HG03342 (cell line): ENCODE results near the gene CHI3L2.

ENCODE experiments used
- ATAC-seq: cut with Tn5 transposase; IDR thresholded peaks from one replicate; pipeline ENCODE4 v1.9.1; 2021; ENCODE audit warnings: mild to moderate bottlenecking, moderate library complexity; ENCODE audit not compliant: unreplicated experiment

CHI3L2 gene

GRCh38 chr1:111227434-111227833 lies at the start of gene CHI3L2:
CHI3L2 (plus strand) TSS chr1:111227713; CDS start chr1:111227730, 17 bp downstream.
- no peak for ATAC-seq

- ATAC-seq, result no peak
These were observed 47.5 kb upstream of the CHI3L2 start for GRCh38 chr1:111179968-111180533.

- ATAC-seq, result no peak
These were observed 45.5 kb upstream of the CHI3L2 start for GRCh38 chr1:111182052-111182451.

GRCh38 chr1:111183308-111184069 lies 44.0 kb upstream of the CHI3L2 start:
- ATAC-seq, result no peak

GRCh38 chr1:111184663-111185062 lies 42.9 kb upstream of the CHI3L2 start:
- no peak for ATAC-seq

- no peak for ATAC-seq
These were observed 36.5 kb upstream of the CHI3L2 start for GRCh38 chr1:111190931-111191451.

GRCh38 chr1:111191496-111191895 lies 36.0 kb upstream of the CHI3L2 start:
- no peak for ATAC-seq

GRCh38 chr1:111192074-111192473 lies 35.4 kb upstream of the CHI3L2 start:
- no peak for ATAC-seq

GRCh38 chr1:111192658-111193519 lies 34.6 kb upstream of the CHI3L2 start:
- no peak for ATAC-seq

GRCh38 chr1:111193712-111194480 lies 33.6 kb upstream of the CHI3L2 start:
- ATAC-seq, result no peak

- ATAC-seq, result no peak
These were observed 32.4 kb upstream of the CHI3L2 start for GRCh38 chr1:111195002-111195684.

GRCh38 chr1:111196213-111196612 lies 31.3 kb upstream of the CHI3L2 start:
- no peak for ATAC-seq

GRCh38 chr1:111197598-111198284 lies 29.8 kb upstream of the CHI3L2 start:
- ATAC-seq, result no peak

GRCh38 chr1:111198836-111199235 lies 28.7 kb upstream of the CHI3L2 start:
- ATAC-seq, result no peak

- no peak for ATAC-seq
These were observed 28.2 kb upstream of the CHI3L2 start for GRCh38 chr1:111199329-111199728.

- no peak for ATAC-seq
These were observed 27.4 kb upstream of the CHI3L2 start, which contains the start of gene DENND2D for GRCh38 chr1:111199881-111200801. DENND2D (minus strand) TSS chr1:111200646; CDS start chr1:111200459, 187 bp downstream.

GRCh38 chr1:111200802-111201161 lies 26.7 kb upstream of the CHI3L2 start:
- no peak for ATAC-seq
